Activated naive CD8-positive, alpha-beta T cell treated with anti-CD3 and anti-CD28 coated beads, Interleukin-2, amount 10 ng/mL, durations not matched to agents 7 days and 5 days (primary cell): Measurements from ENCODE around the gene TXNL4A. TPM values are rescaled to one million over a fixed set of nuclear protein-coding genes. Genes with fewer than 3 reads are reported as not detected.

Experiments
- ATAC-seq: fragments of 150-1000 bp; cut with Tn5 transposase; one replicate; pipeline ENCODE4 v1.10.0; 2021; ENCODE audit warnings: low read depth, moderate library complexity
- POLR2A ChIA-PET: fragments of 350-600 bp; sonication (Branson Sonifier 250); formaldehyde crosslinking; loops from one replicate; lab custom pipeline; 2021; ENCODE audit warnings: antibody characterized with exemption; lab: Charles Lee
- DNase-seq: peaks from one replicate; pipeline ENCODE4 v3.0.0; 2021
- H3K27ac Mint-ChIP-seq: one replicate; pipeline ENCODE4 v1.8.0; 2022; ENCODE audit warnings: mild to moderate bottlenecking, mixed read lengths
- H3K27me3 Mint-ChIP-seq: one replicate; pipeline ENCODE4 v1.8.0; 2022; ENCODE audit warnings: mild to moderate bottlenecking, moderate library complexity, mixed read lengths
- H3K36me3 Mint-ChIP-seq: one replicate; pipeline ENCODE4 v1.8.0; 2021; ENCODE audit warnings: mild to moderate bottlenecking, mixed read lengths
- H3K4me1 Mint-ChIP-seq: one replicate; pipeline ENCODE4 v1.8.0; 2021; ENCODE audit warnings: mixed read lengths
- H3K4me3 Mint-ChIP-seq: one replicate; pipeline ENCODE4 v1.8.0; 2022; ENCODE audit warnings: mild to moderate bottlenecking, moderate library complexity, mixed read lengths
- H3K9me3 Mint-ChIP-seq: one replicate; pipeline ENCODE4 v1.8.0; 2021; ENCODE audit warnings: mixed read lengths
- total RNA-seq, 2 experiments: library from RNA; stranded (reverse); gene quantifications; one replicate each; pipeline ENCODE4 v1.2.3, GENCODE V29; 2021

TXNL4A gene
- total RNA-seq, 2 experiments from 2014 or later: 106 to 107 TPM

DNA sequence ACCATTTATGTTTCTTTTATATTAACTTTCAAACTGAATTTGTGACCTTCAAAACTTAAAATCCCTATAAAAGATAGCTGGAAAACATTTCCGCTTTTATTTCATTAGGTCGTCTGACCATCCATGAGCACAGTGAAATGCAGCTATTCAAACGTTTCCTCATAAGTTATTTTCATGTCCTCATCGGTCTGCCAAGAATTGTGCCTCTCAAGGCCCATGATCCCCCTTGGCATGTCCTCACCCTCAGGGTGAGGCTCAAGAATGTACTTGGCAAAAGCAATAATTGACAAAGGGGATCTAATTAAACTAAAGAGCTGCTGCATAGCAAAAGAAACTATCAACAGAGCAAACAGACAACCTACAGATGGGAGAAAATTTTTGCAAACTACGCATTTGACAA is 49.3 kb downstream of the TXNL4A start:
- H3K27ac Mint-ChIP-seq: no peak overlapping the region
- H3K9me3 Mint-ChIP-seq: peaks cover 7% of the 10 kb centered on the region
- ATAC-seq (no peak), DNase-seq (no peak)
- peaks cover 64% of the 10 kb centered on the region for H3K36me3 Mint-ChIP-seq
- POLR2A ChIA-PET: no interaction called here
- H3K27me3 Mint-ChIP-seq: no peaks in the 10 kb centered on the region
- H3K4me1 Mint-ChIP-seq: peaks cover 2% of the 10 kb centered on the region
- no peak overlapping the region for H3K4me3 Mint-ChIP-seq

DNA sequence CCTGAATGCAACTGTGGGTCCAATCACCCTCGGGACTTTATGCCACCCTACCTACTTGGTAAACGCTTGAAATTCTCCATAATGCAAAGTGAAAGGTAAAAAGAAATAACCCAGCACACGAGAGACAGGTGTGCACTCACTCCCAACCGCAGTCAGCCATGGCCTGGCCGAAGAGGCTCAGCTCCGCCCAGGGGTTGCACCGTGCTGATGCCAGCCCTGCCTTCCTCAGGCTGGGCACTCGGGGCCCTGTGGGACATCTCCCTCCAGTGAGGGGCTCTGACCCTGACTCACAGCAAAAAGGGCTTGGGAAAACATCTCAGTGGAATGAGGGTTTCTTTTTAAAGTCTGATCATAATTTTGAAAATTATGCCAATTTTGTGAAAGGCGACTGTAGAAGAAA is 50.2 kb downstream of the TXNL4A start:
- Mint-ChIP-seq H3K27me3 (no peaks in the 10 kb centered on the region), H3K27ac (no peak overlapping the region), H3K36me3 (peaks cover 71% of the 10 kb centered on the region), H3K9me3 (peaks cover 9% of the 10 kb centered on the region), H3K4me3 (no peak overlapping the region), H3K4me1 (no peaks in the 10 kb centered on the region)
- DNase-seq: peak; percentile 7
- ATAC-seq: no peak
- POLR2A ChIA-PET: no interaction called here

DNA sequence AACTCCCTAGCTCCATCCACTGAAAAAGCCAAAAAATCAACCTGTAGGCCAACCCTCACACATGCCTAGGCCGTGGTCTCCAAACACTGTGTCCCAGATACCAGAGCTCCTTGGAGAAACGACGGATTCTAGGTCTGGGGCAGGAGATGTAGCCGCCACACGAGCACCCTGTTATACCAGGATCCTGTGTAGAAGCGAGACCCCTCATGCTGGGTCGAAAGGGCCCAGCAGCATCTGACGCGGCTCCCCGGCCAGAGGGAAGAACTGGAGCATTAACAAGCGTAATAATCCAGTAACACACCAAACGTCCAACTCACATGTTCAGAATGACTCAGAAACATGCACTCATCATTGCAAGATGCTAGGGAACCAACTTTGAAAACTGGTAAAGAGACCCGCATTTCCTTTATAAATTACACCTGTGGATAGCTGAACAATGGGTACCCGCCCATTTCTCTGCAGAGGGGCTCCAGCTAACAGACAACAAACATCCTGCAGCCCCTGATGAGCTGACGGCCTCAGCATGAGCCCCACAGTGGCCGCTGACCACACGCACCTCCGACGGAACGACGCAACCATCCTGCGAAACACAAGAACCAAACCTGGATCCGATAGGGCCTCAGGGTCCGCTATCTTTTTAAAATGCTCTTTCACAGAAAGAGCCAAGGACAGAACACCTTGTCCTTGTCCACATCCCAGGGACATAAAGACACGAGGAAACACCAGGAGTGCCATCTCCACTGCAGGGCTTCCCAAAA is 51.1 kb downstream of the TXNL4A start:
- Mint-ChIP-seq H3K27ac (no peak overlapping the region), H3K4me1 (no peaks in the 10 kb centered on the region), H3K4me3 (no peak overlapping the region), H3K9me3 (peaks cover 14% of the 10 kb centered on the region), H3K36me3 (peaks cover 80% of the 10 kb centered on the region), H3K27me3 (no peaks in the 10 kb centered on the region)
- POLR2A ChIA-PET: no interaction called here
- ATAC-seq: no peak
- DNase-seq: no peak

DNA sequence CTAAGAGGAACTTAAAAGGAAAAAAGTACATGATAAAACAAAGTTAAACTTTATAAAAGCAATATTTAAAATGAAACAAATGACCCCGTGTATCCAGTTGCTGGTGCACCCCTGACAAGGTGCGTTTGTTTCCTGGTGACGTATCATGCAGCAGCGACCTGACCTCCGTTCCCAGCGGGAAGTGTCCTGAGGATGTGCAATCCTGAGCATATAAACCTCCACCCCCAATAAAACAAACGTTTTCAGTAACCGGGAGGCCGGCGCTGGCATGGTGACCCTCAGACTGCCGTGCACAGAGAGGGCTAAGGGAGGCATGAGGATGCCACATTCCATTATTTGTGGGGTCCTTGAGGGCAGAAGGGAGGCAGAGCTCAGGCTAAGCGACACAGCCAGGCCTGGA is 51.7 kb downstream of the TXNL4A start:
- no peaks in the 10 kb centered on the region for H3K27me3 Mint-ChIP-seq

DNA sequence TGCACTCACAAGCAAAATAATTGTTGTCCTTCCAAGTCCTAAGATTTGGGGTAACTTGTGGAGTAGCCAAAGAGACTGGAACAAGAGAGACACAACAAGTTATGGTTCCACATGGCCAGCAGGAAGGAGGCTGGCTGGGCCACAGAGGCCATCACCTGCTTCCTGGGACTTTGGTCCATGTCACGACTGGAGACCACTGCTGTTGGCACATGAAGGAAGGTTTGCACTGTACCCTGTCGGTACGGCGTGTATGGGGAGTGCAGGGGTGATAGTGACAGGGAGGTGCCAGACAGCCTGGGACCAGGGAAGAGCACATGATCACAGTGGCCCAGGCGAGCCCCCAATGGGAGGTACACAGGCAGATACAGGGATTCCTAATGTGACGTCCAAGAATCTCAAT is 52.4 kb downstream of the TXNL4A start:
- DNase-seq: peak; percentile 2
- Mint-ChIP-seq H3K27me3 (no peaks in the 10 kb centered on the region), H3K36me3 (peaks cover 89% of the 10 kb centered on the region), H3K4me3 (no peak overlapping the region), H3K27ac (no peak overlapping the region), H3K9me3 (peaks cover 21% of the 10 kb centered on the region), H3K4me1 (no peaks in the 10 kb centered on the region)
- ATAC-seq: no peak
- POLR2A ChIA-PET: no interaction called here

More for the DNA sequence above, 51.7 kb downstream of the TXNL4A start:
- Mint-ChIP-seq H3K4me3 (no peak overlapping the region), H3K36me3 (peaks cover 83% of the 10 kb centered on the region), H3K9me3 (peaks cover 18% of the 10 kb centered on the region), H3K4me1 (no peaks in the 10 kb centered on the region), H3K27ac (no peak overlapping the region)
- ATAC-seq (no peak), DNase-seq (peak; percentile 4)
- POLR2A ChIA-PET: no interaction called here

DNA sequence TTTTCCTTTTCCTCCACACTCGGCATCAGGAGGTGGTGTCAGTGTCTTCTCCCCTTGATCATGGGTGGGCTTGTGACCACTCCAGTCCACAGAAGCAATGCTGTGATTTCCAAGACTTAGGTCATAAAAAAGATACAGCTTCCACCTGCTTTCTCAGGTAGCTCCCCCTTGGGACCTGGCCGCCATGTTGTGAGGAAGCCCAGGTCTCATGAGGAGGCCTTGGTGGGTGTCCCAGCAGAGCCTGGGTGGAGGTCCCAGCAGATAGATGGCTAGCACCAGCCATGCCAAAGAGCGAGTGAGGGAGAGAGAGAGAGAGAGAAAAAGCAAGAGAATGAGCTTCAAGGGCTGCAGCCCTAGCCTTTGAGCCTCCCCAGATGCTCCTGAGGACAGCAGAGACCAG is 52.9 kb downstream of the TXNL4A start:
- no peak for ATAC-seq
- H3K27me3 Mint-ChIP-seq: no peaks in the 10 kb centered on the region
- H3K27ac Mint-ChIP-seq: no peak overlapping the region
- no peaks in the 10 kb centered on the region for H3K4me1 Mint-ChIP-seq
- peaks cover 21% of the 10 kb centered on the region for H3K9me3 Mint-ChIP-seq
- H3K36me3 Mint-ChIP-seq: peaks cover 88% of the 10 kb centered on the region
- peak; percentile 17 for DNase-seq
- H3K4me3 Mint-ChIP-seq: no peak overlapping the region
- POLR2A ChIA-PET: no interaction called here

DNA sequence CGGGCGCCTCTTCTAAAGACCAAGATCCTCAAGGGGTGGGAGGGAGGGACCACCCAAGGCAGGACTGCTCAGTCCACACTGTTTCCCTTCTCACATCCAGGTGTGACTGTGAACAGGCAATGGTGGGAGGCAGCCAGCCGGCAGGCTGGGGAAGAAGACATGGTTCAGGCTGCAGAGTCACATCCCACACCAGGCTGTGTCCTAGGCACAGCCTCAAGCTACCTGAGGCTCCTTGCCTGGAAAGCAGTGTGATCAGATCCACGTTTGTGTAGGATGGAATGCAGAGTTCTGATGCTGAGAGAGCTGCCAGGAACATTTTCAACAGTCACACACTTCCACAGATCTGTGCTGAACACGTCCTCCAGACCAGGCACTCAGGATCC is 53.3 kb downstream of the TXNL4A start:
- H3K4me1 Mint-ChIP-seq: no peaks in the 10 kb centered on the region
- POLR2A ChIA-PET: no interaction called here
- H3K27ac Mint-ChIP-seq: no peak overlapping the region
- H3K27me3 Mint-ChIP-seq: no peaks in the 10 kb centered on the region
- ATAC-seq (no peak), DNase-seq (peak; percentile 10)
- no peak overlapping the region for H3K4me3 Mint-ChIP-seq
- H3K36me3 Mint-ChIP-seq: peaks cover 86% of the 10 kb centered on the region
- peaks cover 22% of the 10 kb centered on the region for H3K9me3 Mint-ChIP-seq

DNA sequence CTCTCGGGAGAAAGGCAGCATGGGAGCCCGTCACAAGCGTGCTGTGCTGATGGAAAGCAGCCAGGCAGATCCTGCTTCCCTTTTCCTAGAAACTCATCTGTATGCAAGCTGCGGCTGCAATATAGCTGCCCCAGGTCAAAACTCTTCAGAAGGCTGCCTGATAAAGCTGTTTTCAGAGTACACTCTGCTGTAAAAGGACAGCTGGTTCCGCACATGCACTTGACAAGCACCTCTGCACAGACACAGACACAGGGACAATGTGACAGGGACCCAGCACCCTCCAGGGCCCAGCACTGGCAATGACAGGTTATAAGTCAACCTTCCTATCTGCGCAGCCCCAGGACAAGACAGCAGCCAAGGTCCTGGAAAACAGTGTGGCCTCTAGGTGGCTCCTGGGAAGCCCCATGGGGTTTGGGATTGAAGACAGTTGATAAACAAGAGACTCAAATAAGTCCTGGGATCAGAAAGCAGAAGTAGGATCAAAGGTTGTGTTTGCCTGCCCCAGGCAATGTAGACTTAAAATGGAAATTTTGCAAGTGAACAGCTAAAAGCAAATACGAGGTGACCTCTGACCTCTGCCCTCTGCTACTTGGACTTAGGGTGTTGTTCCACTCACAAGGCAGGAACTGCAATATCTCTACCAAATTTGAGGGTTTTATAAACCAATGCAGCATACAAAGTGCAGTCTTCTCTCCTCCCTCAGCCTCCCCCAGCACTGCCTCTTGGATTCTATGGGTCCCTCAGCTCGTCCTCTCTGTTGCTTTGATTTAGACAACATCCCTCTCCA is 53.9 kb downstream of the TXNL4A start:
- POLR2A ChIA-PET: no interaction called here

DNA sequence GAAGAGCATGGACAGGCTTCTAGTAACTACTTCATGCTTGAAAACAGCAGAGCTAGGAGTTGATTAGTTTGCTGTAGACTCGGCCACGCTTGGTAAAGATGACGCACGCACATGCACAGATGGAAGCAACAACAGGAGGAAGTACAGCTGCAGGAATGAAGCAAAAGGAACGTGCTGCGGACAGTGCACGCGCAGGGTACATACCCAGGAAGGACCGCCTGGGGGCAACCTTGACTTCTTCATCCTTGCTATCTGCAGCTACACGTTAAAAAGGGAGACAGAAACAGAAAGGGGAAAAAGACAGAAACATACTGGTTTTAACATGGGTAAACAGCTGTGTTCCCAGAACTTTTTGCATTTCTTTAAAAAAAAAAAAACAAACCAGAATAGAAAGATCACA is 54.6 kb downstream of the TXNL4A start:
- no peak for ATAC-seq
- no peak overlapping the region for H3K27ac Mint-ChIP-seq

More for the DNA sequence above, 53.9 kb downstream of the TXNL4A start:
- H3K4me3 Mint-ChIP-seq: no peak overlapping the region
- H3K27ac Mint-ChIP-seq: no peak overlapping the region
- DNase-seq: peak; percentile 6
- no peaks in the 10 kb centered on the region for H3K4me1 Mint-ChIP-seq
- no peak for ATAC-seq
- peaks cover 28% of the 10 kb centered on the region for H3K9me3 Mint-ChIP-seq
- H3K27me3 Mint-ChIP-seq: no peaks in the 10 kb centered on the region
- H3K36me3 Mint-ChIP-seq: peaks cover 86% of the 10 kb centered on the region

DNA sequence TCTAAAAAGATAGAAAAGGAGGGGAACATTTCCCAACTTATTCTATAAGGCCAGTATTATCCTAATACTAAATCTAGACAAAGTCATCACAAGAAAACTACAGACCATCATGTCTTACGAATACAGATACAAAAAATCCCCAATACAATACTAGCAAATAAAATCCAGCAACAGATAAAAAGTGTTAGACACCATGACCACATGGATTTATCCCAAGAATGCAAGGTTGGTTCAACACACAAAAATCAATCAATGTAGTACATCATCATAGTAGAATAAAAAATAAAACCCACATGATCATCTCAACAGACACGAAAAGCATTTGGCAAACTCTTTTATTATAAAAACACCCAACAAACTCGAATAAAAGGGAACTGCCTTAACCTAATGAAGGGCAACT is 55.5 kb downstream of the TXNL4A start:
- Mint-ChIP-seq H3K4me1 (no peaks in the 10 kb centered on the region), H3K4me3 (no peak overlapping the region), H3K9me3 (peaks cover 34% of the 10 kb centered on the region), H3K27ac (no peak overlapping the region), H3K36me3 (peaks cover 86% of the 10 kb centered on the region), H3K27me3 (no peaks in the 10 kb centered on the region)
- ATAC-seq (no peak), DNase-seq (no peak)
- POLR2A ChIA-PET: no interaction called here

More for the DNA sequence above, 54.6 kb downstream of the TXNL4A start:
- POLR2A ChIA-PET: no interaction called here
- peaks cover 32% of the 10 kb centered on the region for H3K9me3 Mint-ChIP-seq
- no peak for DNase-seq
- H3K4me3 Mint-ChIP-seq: no peak overlapping the region
- H3K36me3 Mint-ChIP-seq: peaks cover 86% of the 10 kb centered on the region
- H3K27me3 Mint-ChIP-seq: no peaks in the 10 kb centered on the region
- H3K4me1 Mint-ChIP-seq: no peaks in the 10 kb centered on the region

DNA sequence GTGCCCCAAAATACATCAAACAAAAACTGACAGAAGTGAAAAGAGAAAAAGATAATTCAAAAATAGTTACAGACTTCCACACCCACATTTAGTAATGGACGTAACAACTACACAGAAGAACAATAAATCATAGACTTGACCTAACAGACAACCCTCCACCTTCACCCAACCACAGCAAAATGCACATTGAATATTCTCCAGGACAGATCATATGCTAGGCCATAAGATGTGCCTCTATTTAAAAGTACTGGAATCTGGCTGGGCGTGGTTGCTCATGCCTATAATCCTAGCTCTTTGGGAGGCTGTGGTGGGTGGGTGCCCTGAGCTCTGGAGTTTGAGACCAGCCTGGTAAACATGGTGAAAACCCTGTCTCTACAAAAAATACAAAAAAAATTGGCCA is 56.9 kb downstream of the TXNL4A start:
- H3K4me1 Mint-ChIP-seq: no peaks in the 10 kb centered on the region
- no peak overlapping the region for H3K4me3 Mint-ChIP-seq
- POLR2A ChIA-PET: no interaction called here
- no peaks in the 10 kb centered on the region for H3K27me3 Mint-ChIP-seq
- peaks cover 74% of the 10 kb centered on the region for H3K36me3 Mint-ChIP-seq
- ATAC-seq (no peak), DNase-seq (no peak)
- no peak overlapping the region for H3K27ac Mint-ChIP-seq
- peaks cover 34% of the 10 kb centered on the region for H3K9me3 Mint-ChIP-seq

DNA sequence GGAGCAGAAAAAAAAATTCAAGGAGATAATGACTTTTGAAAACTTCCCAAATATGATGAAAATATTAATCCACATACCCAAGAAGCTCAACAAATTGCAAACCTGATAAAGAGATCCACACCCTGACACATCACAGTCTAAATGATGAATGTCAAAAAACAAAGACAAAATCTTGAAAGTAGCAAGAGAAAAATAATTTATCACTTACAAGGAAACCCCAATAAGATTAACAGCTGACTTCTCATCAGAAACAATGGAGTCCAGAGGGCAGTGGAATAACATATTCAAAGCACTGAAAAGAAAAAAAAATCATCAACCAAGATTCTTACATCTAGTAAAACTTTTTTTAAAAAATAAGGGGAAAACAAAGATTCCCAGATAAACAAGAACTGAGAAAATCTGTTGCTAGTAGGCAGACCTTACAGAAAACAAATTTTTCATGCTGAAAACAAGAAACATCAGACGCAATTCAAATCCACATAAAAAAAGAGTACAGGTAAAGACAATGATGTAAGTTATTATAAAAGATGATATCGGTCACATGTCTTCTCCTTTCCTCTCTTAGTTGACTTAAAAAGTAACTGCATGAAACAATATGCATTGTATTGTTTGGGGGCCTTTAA is 58.2 kb downstream of the TXNL4A start:
- no peak overlapping the region for H3K27ac Mint-ChIP-seq
- H3K4me3 Mint-ChIP-seq: no peak overlapping the region
- ATAC-seq: no peak
- peaks cover 61% of the 10 kb centered on the region for H3K36me3 Mint-ChIP-seq
- H3K9me3 Mint-ChIP-seq: peaks cover 31% of the 10 kb centered on the region
- H3K27me3 Mint-ChIP-seq: no peaks in the 10 kb centered on the region
- POLR2A ChIA-PET: no interaction called here
- DNase-seq: no peak
- no peaks in the 10 kb centered on the region for H3K4me1 Mint-ChIP-seq

DNA sequence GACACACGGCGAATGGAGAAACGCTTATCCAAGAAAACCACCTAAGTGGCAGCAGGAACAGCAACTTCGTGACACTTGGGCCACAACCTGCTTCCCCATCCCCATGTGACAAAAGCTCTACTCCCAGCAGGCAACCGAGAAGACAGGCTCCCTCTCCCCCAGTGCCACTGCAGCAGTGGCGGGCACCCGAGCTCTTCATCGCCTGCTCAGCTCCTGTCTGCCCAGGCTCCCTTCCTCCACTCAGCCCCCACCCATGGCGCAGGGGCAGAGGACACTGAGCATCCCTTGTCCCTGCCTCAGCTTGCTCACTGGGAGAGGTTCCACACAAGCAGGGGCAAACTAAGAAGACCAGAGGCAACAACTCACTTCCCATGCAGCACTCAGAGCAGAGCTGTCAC is 59.8 kb downstream of the TXNL4A start:
- ATAC-seq: no peak
- Mint-ChIP-seq H3K36me3 (peaks cover 49% of the 10 kb centered on the region), H3K4me1 (no peaks in the 10 kb centered on the region), H3K4me3 (no peak overlapping the region), H3K9me3 (peaks cover 27% of the 10 kb centered on the region), H3K27me3 (no peaks in the 10 kb centered on the region), H3K27ac (no peak overlapping the region)
- peak; percentile 14 for DNase-seq
- POLR2A ChIA-PET: no interaction called here
